Tibial artery (tissue), 4 donors: Measurements from ENCODE around the gene RIOX2.

ENCODE experiments used
- DNase-seq, 2 donors: peaks; one replicate each; pipeline ENCODE4 v3.0.0-alpha.2; 2019
- H3K27ac ChIP-seq, 2 donors: fragments of 200-600 bp; sonication (generic) in 1 of 2; 1 replicate in 1 of 2; 2 replicates in 1 of 2; pipeline ENCODE4 v1.5.1; 2018 to 2019; ENCODE audit warnings: mild to moderate bottlenecking in 1 of 2
- H3K27me3 ChIP-seq, 2 donors: fragments of 200-600 bp; sonication (generic) in 1 of 2; one replicate each; pipeline versions ENCODE4 v1.5.1 to v1.6.0; 2016 to 2019
- H3K36me3 ChIP-seq, 3 donors: fragments of 200-600 bp; sonication (generic) in 2 of 3; one replicate each; pipeline ENCODE4 v1.5.1; 2016 to 2019; ENCODE audit warnings: mild to moderate bottlenecking in 2 of 3
- H3K4me1 ChIP-seq, 4 donors: fragments of 200-600 bp; sonication (generic) in 2 of 4; 1 replicate in 3 of 4; 2 replicates in 1 of 4; pipeline ENCODE4 v1.5.1; 2016 to 2019
- H3K4me3 ChIP-seq, 2 donors: fragments of 200-600 bp; sonication (generic) in 1 of 2; 1 replicate in 1 of 2; 2 replicates in 1 of 2; pipeline ENCODE4 v1.5.1; 2018 to 2019; ENCODE audit warnings: mild to moderate bottlenecking in 2 of 2
- H3K9me3 ChIP-seq, 3 donors: fragments of 200-600 bp; sonication (generic) in 1 of 3; one replicate each; pipeline ENCODE4 v1.5.1; 2016 to 2019
- intact Hi-C: fragments of 100-400 bp; cut with DNase I; formaldehyde crosslinking; loops from one replicate; pipeline ENCODE4 v1.15.0; 2023; ENCODE audit warnings: low total_unique reads
- TF ChIP-seq, protein P1 (sequence below), 2 experiments: fragments of 200-600 bp in 1 of 2; fragments of 450-650 bp in 1 of 2; IDR thresholded peaks; one replicate each; pipeline ENCODE4 v1.5.1; 2017 to 2019; ENCODE audit warnings: antibody characterized with exemption in 2 of 2, mild to moderate bottlenecking in 1 of 2, moderate library complexity in 1 of 2

RIOX2 gene

DNA sequence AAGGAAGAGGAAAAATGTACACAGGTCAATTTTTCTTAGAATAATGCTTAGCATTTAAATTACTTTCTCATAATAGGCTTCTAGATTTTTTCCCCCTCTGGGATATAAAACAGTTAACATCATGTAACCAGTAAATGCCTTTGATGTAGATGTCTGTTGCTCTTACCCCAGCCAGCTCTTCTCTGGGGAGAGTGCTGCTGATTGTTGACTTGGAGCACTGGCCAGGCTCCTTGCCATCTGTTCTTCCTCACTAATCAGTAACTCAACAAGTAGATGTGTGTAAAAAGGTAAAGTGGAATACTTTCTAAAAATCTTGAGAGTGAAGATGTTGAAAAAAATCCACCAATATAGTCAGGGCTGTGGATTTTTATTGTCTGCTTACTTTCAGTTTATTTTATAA lies 42.2 kb downstream of the RIOX2 start:
- H3K4me1 ChIP-seq, result no peaks in the 10 kb centered on the region
- H3K27me3 ChIP-seq, result no peaks in the 10 kb centered on the region
- H3K36me3 ChIP-seq, result peaks cover 36 to 52% (median 41%) of the 10 kb centered on the region in 3 donors
- no peak for DNase-seq
- TF ChIP-seq, protein P1, sequence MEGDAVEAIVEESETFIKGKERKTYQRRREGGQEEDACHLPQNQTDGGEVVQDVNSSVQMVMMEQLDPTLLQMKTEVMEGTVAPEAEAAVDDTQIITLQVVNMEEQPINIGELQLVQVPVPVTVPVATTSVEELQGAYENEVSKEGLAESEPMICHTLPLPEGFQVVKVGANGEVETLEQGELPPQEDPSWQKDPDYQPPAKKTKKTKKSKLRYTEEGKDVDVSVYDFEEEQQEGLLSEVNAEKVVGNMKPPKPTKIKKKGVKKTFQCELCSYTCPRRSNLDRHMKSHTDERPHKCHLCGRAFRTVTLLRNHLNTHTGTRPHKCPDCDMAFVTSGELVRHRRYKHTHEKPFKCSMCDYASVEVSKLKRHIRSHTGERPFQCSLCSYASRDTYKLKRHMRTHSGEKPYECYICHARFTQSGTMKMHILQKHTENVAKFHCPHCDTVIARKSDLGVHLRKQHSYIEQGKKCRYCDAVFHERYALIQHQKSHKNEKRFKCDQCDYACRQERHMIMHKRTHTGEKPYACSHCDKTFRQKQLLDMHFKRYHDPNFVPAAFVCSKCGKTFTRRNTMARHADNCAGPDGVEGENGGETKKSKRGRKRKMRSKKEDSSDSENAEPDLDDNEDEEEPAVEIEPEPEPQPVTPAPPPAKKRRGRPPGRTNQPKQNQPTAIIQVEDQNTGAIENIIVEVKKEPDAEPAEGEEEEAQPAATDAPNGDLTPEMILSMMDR (IDR thresholded peaks at IDR 0.05), result no peak
- H3K27ac ChIP-seq, result no peak overlapping the region
- H3K9me3 ChIP-seq, result no peaks in the 10 kb centered on the region
- no peak overlapping the region for H3K4me3 ChIP-seq
- intact Hi-C loops, result no loop called here

- Histone ChIP-seq H3K4me1 (no peaks in the 10 kb centered on the region), H3K27ac (no peak overlapping the region), H3K36me3 (peaks cover 39 to 49% (median 40%) of the 10 kb centered on the region in 3 donors), H3K27me3 (no peaks in the 10 kb centered on the region), H3K4me3 (no peak overlapping the region), H3K9me3 (no peaks in the 10 kb centered on the region)
- DNase-seq, result no peak
- TF ChIP-seq, protein P1 (IDR thresholded peaks at IDR 0.05), result no peak
- intact Hi-C loops, result no loop called here
These were observed 43.2 kb downstream of the RIOX2 start for GRCh38 chr3:97928986-97929385.

- no peaks in the 10 kb centered on the region for H3K4me1 ChIP-seq
- no peak overlapping the region for H3K27ac ChIP-seq
- H3K36me3 ChIP-seq, result peaks cover 29 to 36% (median 35%) of the 10 kb centered on the region in 3 donors
- DNase-seq, result no peak
- no peaks in the 10 kb centered on the region for H3K27me3 ChIP-seq
- no peak overlapping the region for H3K4me3 ChIP-seq
- TF ChIP-seq, protein P1 (IDR thresholded peaks at IDR 0.05), result no peak
- H3K9me3 ChIP-seq, result no peaks in the 10 kb centered on the region
- intact Hi-C loops, result no loop called here
These were observed 44.5 kb downstream of the RIOX2 start for GRCh38 chr3:97927704-97928103.

DNA sequence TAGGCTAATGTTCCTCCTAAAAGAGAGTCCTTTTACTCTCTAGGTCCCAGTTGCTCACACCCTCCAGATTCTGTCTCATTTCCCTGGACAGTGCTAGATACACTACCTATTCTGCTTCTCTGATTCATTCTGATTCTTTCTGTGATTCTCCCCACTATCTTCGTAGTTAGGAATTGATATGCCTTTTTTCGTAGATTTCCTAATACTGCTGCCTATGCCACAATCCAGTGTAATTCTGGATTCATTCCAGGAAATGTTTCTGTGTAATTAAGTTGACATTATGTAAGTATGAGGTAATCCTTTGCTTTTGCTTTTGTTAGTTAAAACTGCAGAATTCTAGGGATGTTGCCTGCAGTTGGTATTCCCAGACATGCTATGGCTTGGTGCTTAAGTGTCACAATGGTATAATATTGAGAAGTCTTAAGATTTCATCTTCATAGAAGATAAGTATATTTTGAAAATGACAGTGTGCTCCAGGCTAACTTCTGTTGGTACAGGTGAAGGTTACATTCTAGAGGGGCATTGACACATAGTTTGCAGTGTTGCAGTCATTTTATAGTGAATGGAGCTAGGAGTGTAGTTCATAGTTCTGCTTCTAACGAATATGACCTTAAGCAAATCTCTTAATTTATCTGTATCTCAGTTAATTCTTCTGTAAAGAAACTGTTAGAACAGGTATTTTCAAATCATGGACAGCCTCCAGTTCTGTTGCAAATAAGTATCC lies 54.3 kb downstream of the RIOX2 start:
- TF ChIP-seq, protein P1 (IDR thresholded peaks at IDR 0.05), result no peak
- intact Hi-C loops, result loop anchor here (10.0 kb wide), 1 partner anchor 53 kb away; no protein-coding TSS in a partner anchor
- no peak for DNase-seq

GRCh38 chr3:97916576-97916975 lies 55.7 kb downstream of the RIOX2 start:
- Histone ChIP-seq H3K27me3 (no peaks in the 10 kb centered on the region), H3K4me3 (no peak overlapping the region), H3K4me1 (no peaks in the 10 kb centered on the region), H3K27ac (no peak overlapping the region), H3K9me3 (no peaks in the 10 kb centered on the region), H3K36me3 (peaks cover 28 to 46% (median 43%) of the 10 kb centered on the region in 3 donors)
- intact Hi-C loops, result loop anchor here (10.0 kb wide), 1 partner anchor 52 kb away; no protein-coding TSS in a partner anchor
- no peak for DNase-seq
- TF ChIP-seq, protein P1 (IDR thresholded peaks at IDR 0.05), result no peak

More for the DNA sequence above, 54.3 kb downstream of the RIOX2 start:
- Histone ChIP-seq H3K27ac (no peak overlapping the region), H3K36me3 (peaks cover 24 to 44% (median 42%) of the 10 kb centered on the region in 3 donors), H3K9me3 (no peaks in the 10 kb centered on the region), H3K27me3 (no peaks in the 10 kb centered on the region), H3K4me3 (no peak overlapping the region), H3K4me1 (no peaks in the 10 kb centered on the region)
